Right lobe of liver (tissue), 6 donors: ENCODE measurements around the gene CD83. TPM values are rescaled to one million over a fixed set of nuclear protein-coding genes. Genes with fewer than 3 reads are reported as not detected.
A peak's percentile ranks its signal among the peaks of the same experiment; 100 is the strongest.

Source experiments
- ATAC-seq, 4 donors: fragments of 200-7000 bp; cut with Tn5 transposase; one replicate each; pipeline ENCODE4 v1.9.1; 2020; ENCODE audit warnings: mild to moderate bottlenecking in 4 of 4, moderate library complexity in 4 of 4
- DNase-seq, 3 donors: peaks; one replicate each; pipeline ENCODE4 v3.0.0-alpha.2; 2020
- H3K27ac ChIP-seq, 3 donors: fragments of 200-600 bp; one replicate each; pipeline ENCODE4 v1.8.0; 2022
- H3K27me3 ChIP-seq, 2 donors: fragments of 200-600 bp; one replicate each; pipeline ENCODE4 v1.8.0; 2022
- H3K36me3 ChIP-seq, 4 donors: fragments of 200-600 bp; sonication (generic) in 1 of 4; one replicate each; pipeline versions ENCODE4 v1.5.1 to v1.8.0; 2017 to 2022; ENCODE audit warnings: control low read depth in 1 of 4
- H3K4me1 ChIP-seq, 4 donors: fragments of 200-600 bp; sonication (generic) in 1 of 4; one replicate each; pipeline versions ENCODE4 v1.5.1 to v1.8.0; 2017 to 2022; ENCODE audit warnings: control low read depth in 1 of 4
- H3K4me3 ChIP-seq, 3 donors: fragments of 200-600 bp; one replicate each; pipeline ENCODE4 v1.8.0; 2022
- H3K9me3 ChIP-seq, 4 donors: fragments of 200-600 bp; sonication (generic) in 1 of 4; one replicate each; pipeline versions ENCODE4 v1.5.1 to v1.8.0; 2017 to 2022; ENCODE audit warnings: control low read depth in 1 of 4
- POLR2A ChIP-seq: fragments of 450-650 bp; IDR thresholded peaks from one replicate; pipeline ENCODE4 v1.6.1; 2017; ENCODE audit warnings: antibody characterized with exemption, mild to moderate bottlenecking
- WGBS: methylation state at CpG from one replicate; pipeline ENCODE4 v1.1.6; 2018; ENCODE audit warnings: low coverage, low lambda C conversion rate; ENCODE audit not compliant: insufficient coverage; ENCODE audit errors: missing lambda C conversion rate; 5-methylcytosine and 5-hydroxymethylcytosine counted together
- intact Hi-C, 2 donors: fragments of 100-400 bp; cut with DNase I; formaldehyde crosslinking; loops; one replicate each; pipeline versions ENCODE4 v1.11.2 to v1.14.1; 2022
- total RNA-seq, 6 experiments: library from RNA; depleted of rRNA in 2 of 6; stranded (reverse); fragments of >200 nt in 2 of 6; fragmentation: NEBNext Ultra II Directional in 3 of 6; extraction: Animal tissue kit (Norgen Biotek cat#: 25700) in 3 of 6; gene quantifications; one replicate each; pipeline versions ENCODE4 v1.1.0 to v1.2.4, GENCODE V29; 2016 to 2023
- TF ChIP-seq, protein P1 (sequence below), 4 donors: fragments of 200-600 bp in 3 of 4; fragments of 450-650 bp in 1 of 4; IDR thresholded peaks; one replicate each; pipeline versions ENCODE4 v1.5.1 to v1.8.0; 2016 to 2022; ENCODE audit warnings: antibody characterized with exemption in 4 of 4, mild to moderate bottlenecking in 2 of 4
- donor health status: DM: no; HTN: yes; CAD: no.
- donor health status: DM: no; HTN: no; CAD: no.
- donor health status: DM: no; HTN: no; CAD: no.
- donor health status: DM: no; HTN: yes; CAD: no.
- donor health status: DM: no; HTN: yes; CAD: no.

CD83 gene
- total RNA-seq, 6 experiments from 2014 or later: 0.32 to 5.2 (median 1.1) TPM

GRCh38 chr6:14146506-14147096 is 29.0 kb downstream of the CD83 start:
- H3K36me3 ChIP-seq: no peaks in the 10 kb centered on the region
- no peaks in the 10 kb centered on the region for H3K9me3 ChIP-seq
- H3K27me3 ChIP-seq: no peaks in the 10 kb centered on the region
- TF ChIP-seq POLR2A: no peak
- TF ChIP-seq, protein P1, sequence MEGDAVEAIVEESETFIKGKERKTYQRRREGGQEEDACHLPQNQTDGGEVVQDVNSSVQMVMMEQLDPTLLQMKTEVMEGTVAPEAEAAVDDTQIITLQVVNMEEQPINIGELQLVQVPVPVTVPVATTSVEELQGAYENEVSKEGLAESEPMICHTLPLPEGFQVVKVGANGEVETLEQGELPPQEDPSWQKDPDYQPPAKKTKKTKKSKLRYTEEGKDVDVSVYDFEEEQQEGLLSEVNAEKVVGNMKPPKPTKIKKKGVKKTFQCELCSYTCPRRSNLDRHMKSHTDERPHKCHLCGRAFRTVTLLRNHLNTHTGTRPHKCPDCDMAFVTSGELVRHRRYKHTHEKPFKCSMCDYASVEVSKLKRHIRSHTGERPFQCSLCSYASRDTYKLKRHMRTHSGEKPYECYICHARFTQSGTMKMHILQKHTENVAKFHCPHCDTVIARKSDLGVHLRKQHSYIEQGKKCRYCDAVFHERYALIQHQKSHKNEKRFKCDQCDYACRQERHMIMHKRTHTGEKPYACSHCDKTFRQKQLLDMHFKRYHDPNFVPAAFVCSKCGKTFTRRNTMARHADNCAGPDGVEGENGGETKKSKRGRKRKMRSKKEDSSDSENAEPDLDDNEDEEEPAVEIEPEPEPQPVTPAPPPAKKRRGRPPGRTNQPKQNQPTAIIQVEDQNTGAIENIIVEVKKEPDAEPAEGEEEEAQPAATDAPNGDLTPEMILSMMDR (IDR thresholded peaks at IDR 0.05): no peak
- no peak overlapping the region for H3K4me3 ChIP-seq
- intact Hi-C loops: loop anchor here in 1 of 2 donors (10.0 kb wide), 1 partner anchor 242 kb away; no protein-coding TSS in a partner anchor
- no peak for DNase-seq
- 75% methylated on average over 5 of the region's 10 CpGs for WGBS
- no peak for ATAC-seq
- H3K4me1 ChIP-seq: peaks cover 0 to 9% (median 2%) of the 10 kb centered on the region in 4 donors
- no peak overlapping the region for H3K27ac ChIP-seq

DNA sequence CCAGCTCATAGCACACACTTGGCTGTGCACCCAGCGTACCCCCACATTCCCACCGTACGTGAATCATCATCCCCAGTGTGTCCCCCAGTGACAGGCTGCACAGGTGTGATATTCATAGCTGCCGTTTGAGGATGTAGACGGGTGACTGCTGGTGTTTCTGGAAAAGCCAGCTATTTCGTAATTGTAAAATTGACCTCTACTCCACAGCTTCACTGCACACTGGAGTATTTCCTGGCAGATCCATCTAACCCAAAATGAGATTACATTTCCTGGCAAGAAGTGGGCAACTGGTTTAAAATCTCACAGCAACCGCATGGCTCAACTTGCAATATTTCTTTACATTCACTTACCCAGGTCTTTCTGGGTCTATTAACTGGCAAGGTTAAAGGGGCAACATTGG is 30.3 kb downstream of the CD83 start:
- H3K4me1 ChIP-seq: peaks cover 0 to 9% (median 2%) of the 10 kb centered on the region in 4 donors
- ATAC-seq (peak; percentile 82 to 89 (median 87)), DNase-seq (peak in 1 of 3 donors; percentile 48)
- intact Hi-C loops: loop anchor here in 1 of 2 donors (10.0 kb wide), 1 partner anchor 243 kb away; no protein-coding TSS in a partner anchor
- TF ChIP-seq, protein P1 (IDR thresholded peaks at IDR 0.05): no peak
- no peak overlapping the region for H3K27ac ChIP-seq
- H3K9me3 ChIP-seq: no peaks in the 10 kb centered on the region
- H3K4me3 ChIP-seq: no peak overlapping the region
- WGBS: 31% methylated on average over 6 of the region's 7 CpGs
- no peaks in the 10 kb centered on the region for H3K36me3 ChIP-seq
- H3K27me3 ChIP-seq: no peaks in the 10 kb centered on the region

DNA sequence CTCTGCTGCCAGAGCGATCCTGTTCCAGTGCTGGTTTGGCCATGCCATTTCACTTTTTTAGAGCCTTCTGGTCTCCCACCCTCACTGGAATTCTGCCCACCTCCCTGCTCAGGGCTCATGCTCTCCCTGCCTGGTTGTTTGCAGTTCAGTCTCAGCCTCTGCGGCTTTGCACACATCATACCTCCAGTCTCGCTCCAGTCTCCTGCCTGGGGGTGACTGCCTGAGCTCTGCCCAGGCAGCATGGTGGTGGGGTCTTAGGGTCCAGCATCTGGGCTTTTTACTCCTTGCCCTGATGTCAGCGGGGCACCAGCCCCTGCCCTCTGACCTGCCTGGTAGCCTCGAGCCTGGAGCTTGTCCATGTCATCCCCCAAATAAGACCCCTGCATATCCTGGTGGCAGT is 30.9 kb downstream of the CD83 start:
- ATAC-seq (peak in 2 of 4 donors; percentile 7 to 9), DNase-seq (no peak)
- Histone ChIP-seq H3K4me3 (no peak overlapping the region), H3K27ac (no peak overlapping the region), H3K36me3 (no peaks in the 10 kb centered on the region), H3K27me3 (no peaks in the 10 kb centered on the region), H3K9me3 (no peaks in the 10 kb centered on the region), H3K4me1 (peaks cover 0 to 9% (median 2%) of the 10 kb centered on the region in 4 donors)
- TF ChIP-seq, protein P1 (IDR thresholded peaks at IDR 0.05): no peak
- no peak for TF ChIP-seq POLR2A
- WGBS: 100% methylated on average over 4 of the region's 5 CpGs
- intact Hi-C loops: loop anchor here in 1 of 2 donors (10.0 kb wide), 1 partner anchor 244 kb away; no protein-coding TSS in a partner anchor

- no peaks in the 10 kb centered on the region for H3K9me3 ChIP-seq
- peak in 2 of 4 donors; percentile 18 to 26 for ATAC-seq
- no peak for DNase-seq
- H3K27ac ChIP-seq: no peak overlapping the region
- no peaks in the 10 kb centered on the region for H3K36me3 ChIP-seq
- H3K27me3 ChIP-seq: no peaks in the 10 kb centered on the region
- WGBS: 38% methylated on average over 6 of the region's 6 CpGs
- TF ChIP-seq POLR2A: no peak
- TF ChIP-seq, protein P1 (IDR thresholded peaks at IDR 0.05): no peak
- no peak overlapping the region for H3K4me3 ChIP-seq
- H3K4me1 ChIP-seq: peaks cover 0 to 9% (median 2%) of the 10 kb centered on the region in 4 donors
- intact Hi-C loops: loop anchor here in 1 of 2 donors (10.0 kb wide), 1 partner anchor 244 kb away; no protein-coding TSS in a partner anchor
These were observed 31.6 kb downstream of the CD83 start for GRCh38 chr6:14149053-14149738.
